IMR-90 (cell line): ENCODE results near the gene HSD17B14. TPM values are rescaled to one million over a fixed set of nuclear protein-coding genes. Genes with fewer than 3 reads are reported as not detected.

Experiments
- ATAC-seq: fragments of 200-7000 bp; cut with Tn5 transposase; 2 replicates; pipeline ENCODE4 v1.9.1; 2020; ENCODE audit warnings: low read depth, mild to moderate bottlenecking, moderate library complexity
- BruUV-seq: library from RNA; stranded (reverse); fragments of 400-500 nt; replicated peaks from 2 replicates; lab custom pipeline; 2021; lab: Mats Ljungman, UMichigan
- CTCF ChIA-PET: fragments of 300-600 bp; formaldehyde crosslinking; extraction: SDS; loops from one replicate; lab custom pipeline; 2021; ENCODE audit warnings: antibody characterized with exemption; lab: Yijun Ruan, JAX
- POLR2A ChIA-PET: fragments of 300-600 bp; sonication (Branson Sonifier 250); formaldehyde crosslinking; loops from one replicate; lab custom pipeline; 2022; ENCODE audit warnings: antibody characterized with exemption; ENCODE audit not compliant: unreplicated experiment; lab: Charles Lee
- DNase-seq: peaks from one replicate; pipeline ENCODE4 v3.0.0; 2013
- H2AFZ ChIP-seq: replicated peaks from 2 replicates; pipeline ENCODE3; 2013; ENCODE audit warnings: low read length, mild to moderate bottlenecking; ENCODE audit not compliant: poor library complexity
- H2AK5ac ChIP-seq: 2 replicates; pipeline ENCODE4 v1.6.1; 2013; ENCODE audit warnings: low read depth, low read length, inconsistent platforms
- H2AK9ac ChIP-seq: replicated peaks from 2 replicates; pipeline ENCODE3; 2013; ENCODE audit warnings: mild to moderate bottlenecking, low read depth, low read length, moderate library complexity; ENCODE audit not compliant: poor library complexity
- H2BK120ac ChIP-seq: 2 replicates; pipeline ENCODE4 v1.6.1; 2013; ENCODE audit warnings: low read depth, low read length, inconsistent platforms
- H2BK15ac ChIP-seq: 3 replicates; pipeline ENCODE4 v1.6.1; 2013; ENCODE audit warnings: low read depth, low read length, inconsistent platforms
- H2BK20ac ChIP-seq: 2 replicates; pipeline ENCODE4 v1.6.1; 2013; ENCODE audit warnings: low read depth, mild to moderate bottlenecking, inconsistent platforms, low read length, moderate library complexity
- H2BK5ac ChIP-seq: 2 replicates; pipeline ENCODE4 v1.6.1; 2013; ENCODE audit warnings: mild to moderate bottlenecking, low read depth, low read length, inconsistent platforms; ENCODE audit not compliant: poor library complexity, severe bottlenecking
- H3K14ac ChIP-seq: replicated peaks from 2 replicates; pipeline ENCODE4 v1.6.1; 2013; ENCODE audit warnings: low read depth, low read length, inconsistent platforms
- H3K18ac ChIP-seq: 2 replicates; pipeline ENCODE4 v1.6.1; 2013; ENCODE audit warnings: low read depth, low read length, control low read depth
- H3K23ac ChIP-seq: 2 replicates; pipeline ENCODE4 v1.6.1; 2013; ENCODE audit warnings: low read depth, low read length, inconsistent platforms
- H3K27ac ChIP-seq: 2 replicates; pipeline ENCODE4 v1.5.1; 2013; ENCODE audit warnings: mild to moderate bottlenecking, control low read depth, low read length; ENCODE audit not compliant: insufficient read depth
- H3K27me3 ChIP-seq: 2 replicates; pipeline ENCODE4 v1.6.1; 2013; ENCODE audit warnings: low read length; ENCODE audit not compliant: control insufficient read depth, insufficient read depth
- H3K36me3 ChIP-seq: 2 replicates; pipeline ENCODE4 v1.6.1; 2013; ENCODE audit warnings: low read length, mixed read lengths; ENCODE audit not compliant: control insufficient read depth, insufficient read depth
- H3K4ac ChIP-seq: 2 replicates; pipeline ENCODE4 v1.6.1; 2013; ENCODE audit warnings: low read depth, low read length, inconsistent platforms
- H3K4me1 ChIP-seq: 2 replicates; pipeline ENCODE4 v1.6.1; 2013; ENCODE audit warnings: low read length, mixed read lengths; ENCODE audit not compliant: control insufficient read depth, insufficient read depth
- H3K4me2 ChIP-seq: 2 replicates; pipeline ENCODE4 v1.6.1; 2013; ENCODE audit warnings: low read depth, mild to moderate bottlenecking, control low read depth, low read length, moderate library complexity
- H3K4me3 ChIP-seq: 2 replicates; pipeline ENCODE4 v1.5.1; 2013; ENCODE audit warnings: low read depth, mild to moderate bottlenecking, control low read depth, low read length, moderate library complexity; ENCODE audit not compliant: insufficient read depth
- H3K56ac ChIP-seq: 2 replicates; pipeline ENCODE4 v1.6.1; 2013; ENCODE audit warnings: low read length, inconsistent platforms; ENCODE audit not compliant: insufficient read depth; ENCODE audit errors: extremely low read depth
- H3K79me1 ChIP-seq, 2 experiments: 2 replicates each; pipeline ENCODE4 v1.6.1; 2013; ENCODE audit warnings: low read length in 2 of 2, inconsistent platforms in 1 of 2, low read depth in 1 of 2
- H3K9ac ChIP-seq: 2 replicates; pipeline ENCODE4 v1.6.1; 2013; ENCODE audit warnings: low read depth, low read length, control low read depth
- H3K9me1 ChIP-seq: 2 replicates; pipeline ENCODE4 v1.6.1; 2013; ENCODE audit warnings: low read length, inconsistent platforms; ENCODE audit not compliant: insufficient read depth
- H3K9me3 ChIP-seq: 2 replicates; pipeline ENCODE4 v1.6.1; 2013; ENCODE audit warnings: low read length; ENCODE audit not compliant: control insufficient read depth, insufficient read depth
- H4K20me1 ChIP-seq: 2 replicates; pipeline ENCODE4 v1.6.1; 2013; ENCODE audit warnings: low read length, inconsistent platforms; ENCODE audit not compliant: insufficient read depth
- H4K5ac ChIP-seq: 2 replicates; pipeline ENCODE4 v1.6.1; 2013; ENCODE audit warnings: mild to moderate bottlenecking, low read depth, low read length, control low read depth
- H4K8ac ChIP-seq, 2 experiments: 2 replicates each; pipeline ENCODE4 v1.6.1; 2013; ENCODE audit warnings: low read depth in 2 of 2, low read length in 2 of 2, control low read depth in 1 of 2, inconsistent platforms in 1 of 2
- H4K91ac ChIP-seq: 2 replicates; pipeline ENCODE4 v1.6.1; 2013; ENCODE audit warnings: low read depth, low read length, inconsistent platforms; ENCODE audit not compliant: insufficient read depth
- CEBPB ChIP-seq: IDR thresholded peaks from 2 replicates; pipeline ENCODE4 v1.6.1; 2012; ENCODE audit warnings: low read depth, low read length, improper control_type of control experiment
- CHD1 ChIP-seq: IDR thresholded peaks from 2 replicates; pipeline ENCODE4 v1.6.1; 2012; ENCODE audit warnings: low read depth, low read length, improper control_type of control experiment
- CTCF ChIP-seq: conservative IDR thresholded peaks from 2 replicates; pipeline ENCODE4 v1.5.1; 2012; ENCODE audit warnings: mild to moderate bottlenecking, low read depth, low read length, improper control_type of control experiment
- ELK1 ChIP-seq: fragments of 150-350 bp; IDR thresholded peaks from 2 replicates; pipeline ENCODE4 v1.6.1; 2016; ENCODE audit warnings: low read depth, mild to moderate bottlenecking, low read length, moderate library complexity, borderline replicate concordance
- FOS ChIP-seq: fragments of 150-350 bp; IDR thresholded peaks from 2 replicates; pipeline ENCODE4 v1.6.1; 2016; ENCODE audit warnings: low read depth, low read length
- MAFK ChIP-seq: IDR thresholded peaks from 2 replicates; pipeline ENCODE4 v1.6.1; 2012; ENCODE audit warnings: low read depth, low read length, improper control_type of control experiment
- MAZ ChIP-seq: IDR thresholded peaks from 2 replicates; pipeline ENCODE4 v1.6.1; 2012; ENCODE audit warnings: low read depth, mild to moderate bottlenecking, low read length, improper control_type of control experiment, moderate library complexity, borderline replicate concordance
- MXI1 ChIP-seq: IDR thresholded peaks from 2 replicates; pipeline ENCODE4 v1.6.1; 2012; ENCODE audit warnings: low read depth, mild to moderate bottlenecking, low read length, moderate library complexity, borderline replicate concordance
- NFE2L2 ChIP-seq: fragments of 150-350 bp; IDR thresholded peaks from 2 replicates; pipeline ENCODE4 v1.6.1; 2016; ENCODE audit warnings: low read depth, mild to moderate bottlenecking, low read length
- POLR2A ChIP-seq: IDR thresholded peaks from 2 replicates; pipeline ENCODE4 v1.6.1; 2012; ENCODE audit warnings: mild to moderate bottlenecking, low read depth, low read length
- RAD21 ChIP-seq: IDR thresholded peaks from 2 replicates; pipeline ENCODE4 v1.6.1; 2012; ENCODE audit warnings: low read length, improper control_type of control experiment
- RCOR1 ChIP-seq: IDR thresholded peaks from 2 replicates; pipeline ENCODE4 v1.6.1; 2012; ENCODE audit warnings: mild to moderate bottlenecking, low read length, improper control_type of control experiment; ENCODE audit not compliant: insufficient replicate concordance
- RFX5 ChIP-seq: IDR thresholded peaks from 2 replicates; pipeline ENCODE4 v1.8.0; 2012; ENCODE audit warnings: low read depth, mild to moderate bottlenecking, low read length, moderate library complexity
- USF2 ChIP-seq: fragments of 150-350 bp; IDR thresholded peaks from 2 replicates; pipeline ENCODE4 v1.6.1; 2017; ENCODE audit warnings: mild to moderate bottlenecking, antibody characterized with exemption, low read length, low read depth
- WGBS, 2 experiments: methylation state at CpG; one replicate each; pipeline versions ENCODE4 v1.1.5 to v1.1.7; 2013; ENCODE audit warnings: missing lambda C conversion rate in 2 of 2; ENCODE audit not compliant: insufficient read length in 1 of 2; ENCODE audit errors: extremely low coverage in 2 of 2; 5-methylcytosine and 5-hydroxymethylcytosine counted together
- dilution Hi-C: fragments of 300-500 bp; cut with HindIII; formaldehyde crosslinking; loops from one replicate; pipeline ENCODE4 v1.14.3; 2018; ENCODE audit warnings: low sequenced_read_pairs; ENCODE audit not compliant: unreplicated experiment
- in situ Hi-C: fragments of 300-500 bp; cut with MboI; formaldehyde crosslinking; loops from 3 replicates; pipeline ENCODE4 v1.14.3; 2019; ENCODE audit warnings: low sequenced_read_pairs, inconsistent platforms, mixed read lengths
- intact Hi-C: fragments of 100-400 bp; cut with micrococcal nuclease; formaldehyde crosslinking; loops from 2 replicates; pipeline ENCODE4 v1.10.0; 2022
- polyA plus RNA-seq, 3 experiments: library from polyadenylated mRNA; depleted of rRNA; stranded (reverse); fragments of >200 nt; gene quantifications; 2 replicates each; pipeline ENCODE4 v1.2.3, GENCODE V29; 2012; ENCODE audit warnings: low replicate concordance in 1 of 3
- total RNA-seq: library from RNA; depleted of rRNA; stranded (reverse); fragments of >200 nt; gene quantifications from 2 replicates; pipeline ENCODE4 v1.2.3, GENCODE V29; 2012

HSD17B14 gene
- total and polyA plus RNA-seq, 2 of the 4 experiments (the other 2 are of a cell fraction) = 0.54 to 4.5 TPM

GRCh38 chr19:48795685-48796070 is 40.6 kb downstream of the HSD17B14 start:
- Histone ChIP-seq H3K4me1 (peaks cover 10% of the 10 kb centered on the region), H2BK20ac (no peak overlapping the region), H3K14ac (no peak overlapping the region), H3K79me1 (no peaks in the 10 kb centered on the region), H3K9me1 (no peaks in the 10 kb centered on the region), H3K4ac (no peak overlapping the region), H3K4me3 (no peak overlapping the region), H3K9ac (no peak overlapping the region), H3K56ac (no peak overlapping the region), H4K8ac (peak overlapping the region; percentile 0 to 87; a peak in 2 of 4 replicates), H3K9me3 (no peaks in the 10 kb centered on the region), H3K23ac (no peak overlapping the region), H3K27me3 (no peaks in the 10 kb centered on the region), H2BK15ac (no peak overlapping the region), H4K20me1 (0 out of 2 replicates have a peak, but pooled peaks cover 2% of the 10 kb centered on the region), H3K36me3 (no peaks in the 10 kb centered on the region), H2BK120ac (no peak overlapping the region), H4K5ac (no peak overlapping the region; the same call in 1 of the 2 replicates), H2AK9ac (peak overlapping the region; percentile 89), H2BK5ac (no peak overlapping the region), H2AFZ (peak overlapping the region; percentile 98), H4K91ac (no peak overlapping the region), H2AK5ac (no peak overlapping the region), H3K18ac (no peak overlapping the region), H3K27ac (no peak overlapping the region), H3K4me2 (no peak overlapping the region)
- CTCF ChIA-PET = interaction anchor here (0.6 to 2.3 kb wide), 13 partner anchors 10 to 198 kb away, joined by 3 to 14 read pairs (median 4); partner anchors contain the start of genes GYS1, HSD17B14 and RUVBL2
- peak; percentile 2; the same call in 1 of the 2 replicates for ATAC-seq
- no TSS peak for BruUV-seq
- TF ChIP-seq ELK1 (no peak), MAFK (no peak), NFE2L2 (no peak), POLR2A (no peak), CHD1 (no peak), MXI1 (no peak), CEBPB (no peak), MAZ (no peak), RAD21 (no peak), USF2 (no peak), FOS (no peak), CTCF (no peak), RFX5 (no peak), RCOR1 (no peak)
- DNase-seq = no peak
- dilution Hi-C loops = no loop called here
- intact Hi-C loops = loop anchor here (1.0 to 2.0 kb wide), 3 partner anchors 41 to 175 kb away; partner anchors contain the start of gene HSD17B14
- no CpG with 5 or more reads among the region's 2 CpGs for WGBS, 2 experiments
- in situ Hi-C loops = no loop called here
- POLR2A ChIA-PET = no interaction called here
